ENCODE data around the gene MUC4. TPM values are rescaled to one million over a fixed set of nuclear protein-coding genes. Genes with fewer than 3 reads are reported as not detected.

MUC4 gene
- total RNA-seq, 1 donor from 2014 or later = 1.1 TPM

GRCh38 chr3:195810455-195810845 is 1.3 kb downstream of the MUC4 start:
- intact Hi-C loops (cut with DNase I) = no loop called here
- no peak for DNase-seq
- no peak overlapping the region for H3K4me3 ChIP-seq
- no peak overlapping the region for H3K27ac ChIP-seq
- no peaks in the 10 kb centered on the region for H3K9me3 ChIP-seq
- ATAC-seq = no peak
- H3K4me1 ChIP-seq = no peaks in the 10 kb centered on the region
- H3K36me3 ChIP-seq = no peaks in the 10 kb centered on the region
- no peak for TF ChIP-seq CTCF (IDR thresholded peaks at IDR 0.05)
- H3K27me3 ChIP-seq = peaks cover 6% of the 10 kb centered on the region

GRCh38 chr3:195809796-195810454 is 1.8 kb downstream of the MUC4 start:
- Histone ChIP-seq H3K4me1 (no peaks in the 10 kb centered on the region), H3K27ac (no peak overlapping the region), H3K27me3 (peaks cover 6% of the 10 kb centered on the region), H3K9me3 (no peaks in the 10 kb centered on the region), H3K4me3 (no peak overlapping the region), H3K36me3 (no peaks in the 10 kb centered on the region)
- DNase-seq = no peak
- no peak for ATAC-seq
- TF ChIP-seq CTCF (IDR thresholded peaks at IDR 0.05) = no peak
- intact Hi-C loops (cut with DNase I) = no loop called here

GRCh38 chr3:195809291-195809785 is 2.4 kb downstream of the MUC4 start:
- Histone ChIP-seq H3K36me3 (no peaks in the 10 kb centered on the region), H3K27me3 (peaks cover 6% of the 10 kb centered on the region), H3K9me3 (no peaks in the 10 kb centered on the region), H3K4me1 (peaks cover 3% of the 10 kb centered on the region), H3K4me3 (no peak overlapping the region), H3K27ac (no peak overlapping the region)
- TF ChIP-seq CTCF (IDR thresholded peaks at IDR 0.05) = no peak
- DNase-seq (no peak), ATAC-seq (no peak)
- intact Hi-C loops (cut with DNase I) = no loop called here

GRCh38 chr3:195808741-195809290 is 2.9 kb downstream of the MUC4 start:
- Histone ChIP-seq H3K9me3 (no peaks in the 10 kb centered on the region), H3K27ac (no peak overlapping the region), H3K4me3 (no peak overlapping the region), H3K27me3 (peaks cover 6% of the 10 kb centered on the region), H3K4me1 (peaks cover 7% of the 10 kb centered on the region), H3K36me3 (no peaks in the 10 kb centered on the region)
- ATAC-seq = no peak
- intact Hi-C loops (cut with DNase I) = no loop called here
- TF ChIP-seq CTCF (IDR thresholded peaks at IDR 0.05) = no peak
- DNase-seq = no peak

- no peak overlapping the region for H3K4me3 ChIP-seq
- H3K4me1 ChIP-seq = peaks cover 9% of the 10 kb centered on the region
- H3K27me3 ChIP-seq = no peaks in the 10 kb centered on the region
- ATAC-seq = no peak
- intact Hi-C loops (cut with DNase I) = no loop called here
- DNase-seq = no peak
- H3K9me3 ChIP-seq = no peaks in the 10 kb centered on the region
- no peak for TF ChIP-seq CTCF (IDR thresholded peaks at IDR 0.05)
- H3K27ac ChIP-seq = no peak overlapping the region
- no peaks in the 10 kb centered on the region for H3K36me3 ChIP-seq
Measured at GRCh38 chr3:195807681-195808121, 4.0 kb downstream of the MUC4 start.
